Measurements from ENCODE around the gene NKX2-4.
"Not testable (repeated sequence)": the region's sequence is repeated elsewhere in the genome, so short reads cannot be mapped to it uniquely, and the experiment has no call there.

Gene NKX2-4

GRCh38 chr20:21397341-21398108 lies at the start of gene NKX2-4:
TSS of gene NKX2-4 (minus strand) at chr20:21397526. CDS start at chr20:21397399, 127 bp downstream.
- no peak for DNase-seq (ENCODE audit: low spot score)

GRCh38 chr20:21437816-21438215 lies 40.5 kb upstream of the NKX2-4 start:
- DNase-seq (ENCODE audit: low spot score), result no peak

- DNase-seq (ENCODE audit: low spot score), result no peak
Observed at GRCh38 chr20:21437248-21437647, 39.9 kb upstream of the NKX2-4 start.

GRCh38 chr20:21436205-21436604 lies 38.9 kb upstream of the NKX2-4 start:
- DNase-seq (ENCODE audit: low spot score), result no peak

DNA sequence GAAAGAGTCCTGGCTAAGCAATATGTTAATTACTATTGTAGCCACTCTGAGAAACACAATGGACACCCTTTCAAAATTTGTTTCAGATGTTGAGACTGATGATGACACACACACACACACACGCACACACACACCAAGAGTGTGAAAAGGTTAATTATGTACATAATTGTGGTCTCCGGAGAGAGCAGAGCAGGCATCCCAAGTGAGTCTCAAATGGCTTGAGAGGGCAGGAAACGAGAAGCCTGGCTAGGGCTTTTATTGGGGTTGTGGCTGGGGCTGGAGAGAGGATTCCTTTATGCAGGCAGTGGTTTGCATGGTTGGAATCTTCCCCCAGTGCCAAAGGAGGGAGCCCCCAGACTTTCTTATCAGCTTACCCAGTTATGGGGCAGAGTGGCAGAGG lies 38.2 kb upstream of the NKX2-4 start:
- DNase-seq (ENCODE audit: low spot score), result no peak

DNA sequence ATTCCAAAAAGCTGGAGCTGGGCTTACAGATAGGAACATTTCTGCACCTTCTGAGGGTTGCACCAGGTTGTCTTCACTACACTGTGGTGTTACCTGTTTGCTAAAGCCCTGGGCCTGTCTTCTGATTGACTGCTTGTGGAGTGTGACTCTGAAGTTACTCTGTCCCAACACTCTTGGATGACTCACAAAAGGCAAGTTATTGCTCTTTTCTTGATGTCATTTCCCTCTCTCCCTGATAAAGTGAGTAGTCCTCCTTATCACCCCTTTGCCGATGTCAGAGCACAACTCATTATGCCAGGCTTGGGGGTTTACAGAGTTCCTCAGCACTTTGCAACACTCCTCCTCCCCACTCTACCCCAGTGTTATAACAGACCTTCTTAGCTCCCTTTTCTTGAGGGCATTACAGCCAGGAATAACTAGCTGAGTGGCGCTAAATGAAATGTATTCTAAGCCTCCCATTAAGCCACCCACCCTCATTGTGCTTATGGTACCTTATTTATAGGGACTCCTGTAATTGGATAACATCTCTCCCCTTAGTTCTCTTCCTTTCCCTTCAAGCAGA lies 36.1 kb upstream of the NKX2-4 start:
- no peak for DNase-seq (ENCODE audit: low spot score)

DNA sequence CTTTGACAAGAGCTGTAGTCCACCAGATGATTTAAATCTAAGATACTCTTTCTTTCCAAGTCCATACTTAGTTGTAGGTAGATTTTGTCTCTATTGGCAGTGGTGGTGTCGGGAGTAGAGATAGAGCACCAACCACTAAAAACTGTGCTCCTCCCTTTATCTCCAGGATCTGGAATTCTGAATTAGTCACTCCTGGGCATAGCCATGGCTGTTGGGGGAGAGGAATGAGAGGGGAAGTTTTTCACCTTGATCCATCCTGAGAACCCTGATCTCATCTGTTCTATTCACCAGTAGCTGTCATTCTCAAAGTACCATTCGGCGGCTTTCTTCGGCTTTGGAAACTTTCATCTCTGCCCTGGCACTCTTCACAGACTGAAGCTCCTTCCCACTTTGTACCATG lies 35.6 kb upstream of the NKX2-4 start:
- DNase-seq (ENCODE audit: low spot score), result no peak

- DNase-seq (ENCODE audit: low spot score), result no peak
Observed at GRCh38 chr20:21430020-21430419, 32.7 kb upstream of the NKX2-4 start.

GRCh38 chr20:21424846-21425245 lies 27.5 kb upstream of the NKX2-4 start:
- no peak for DNase-seq (ENCODE audit: low spot score)

DNA sequence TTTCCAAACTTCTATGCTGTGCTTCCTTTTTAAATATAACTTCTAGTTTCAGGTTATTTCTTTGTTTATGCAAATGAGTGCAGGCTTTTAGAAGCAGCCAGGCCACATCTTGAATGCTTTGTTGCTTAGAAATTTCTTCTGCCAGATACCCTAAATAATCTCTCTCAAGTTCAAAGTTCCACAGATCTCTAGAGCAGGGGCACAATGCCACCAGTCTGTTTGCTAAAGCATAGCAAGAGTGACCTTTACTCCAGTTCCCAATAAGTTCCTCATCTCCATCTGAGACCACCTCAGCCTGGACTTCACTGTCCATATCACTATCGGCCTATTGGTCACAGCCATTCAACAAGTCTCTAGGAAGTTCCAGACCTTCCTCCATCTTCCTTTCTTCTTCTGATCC lies 26.4 kb upstream of the NKX2-4 start:
- not testable (repeated sequence) for DNase-seq (ENCODE audit: low spot score)

DNA sequence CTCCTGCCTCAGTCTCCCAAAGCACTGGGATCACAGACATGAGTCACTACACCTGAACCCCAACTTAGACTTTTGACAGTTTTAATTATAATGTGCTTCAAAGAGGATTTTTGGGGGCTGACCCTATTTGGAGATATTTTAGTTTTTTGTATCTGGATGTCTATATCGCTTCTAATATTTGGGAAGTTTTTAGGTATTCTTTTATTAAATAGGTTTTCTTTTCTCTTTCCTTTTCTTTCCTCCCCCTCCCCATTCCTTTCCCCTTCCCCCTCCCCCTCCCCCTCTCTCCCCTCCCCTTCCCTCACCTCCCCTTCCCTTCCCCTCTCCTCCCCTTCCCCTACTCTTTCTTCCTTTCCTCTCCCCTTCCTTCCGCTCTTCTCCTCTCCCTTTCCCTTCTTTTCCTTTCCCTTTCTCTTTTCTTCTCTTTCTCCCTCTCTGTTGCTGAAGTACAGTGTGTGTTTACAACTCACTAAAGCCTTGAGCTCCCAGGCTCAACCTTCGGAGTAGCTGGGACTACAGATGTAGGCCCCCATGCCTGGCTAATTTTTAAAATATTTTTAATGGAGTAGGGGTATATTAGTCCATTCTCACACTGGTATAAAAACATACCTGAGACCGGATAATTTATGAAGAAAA lies 24.4 kb upstream of the NKX2-4 start:
- DNase-seq (ENCODE audit: low spot score), result no peak

- not testable (repeated sequence) for DNase-seq (ENCODE audit: low spot score)
Observed at GRCh38 chr20:21419147-21419546, 21.8 kb upstream of the NKX2-4 start.

DNA sequence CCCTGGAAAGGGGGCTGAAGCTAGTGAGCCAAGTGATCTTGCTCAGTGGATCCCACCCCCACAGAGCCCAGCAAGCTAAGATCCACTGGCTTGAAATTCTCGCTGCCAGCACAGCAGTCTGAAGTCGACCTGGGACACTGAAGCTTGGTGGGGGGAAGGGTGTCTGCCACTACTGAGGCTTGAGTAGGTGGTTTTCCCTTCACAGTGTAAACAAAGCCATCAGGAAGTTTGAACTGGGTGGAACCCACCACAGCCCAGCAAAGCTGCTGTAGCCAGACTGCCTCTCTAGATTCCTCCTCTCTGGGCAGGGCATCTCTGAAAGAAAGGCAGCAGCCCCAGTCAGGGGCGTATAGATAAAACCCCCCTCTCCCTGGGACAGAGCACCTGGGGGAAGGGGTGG lies 16.7 kb upstream of the NKX2-4 start:
- not testable (repeated sequence) for DNase-seq (ENCODE audit: low spot score)

DNA sequence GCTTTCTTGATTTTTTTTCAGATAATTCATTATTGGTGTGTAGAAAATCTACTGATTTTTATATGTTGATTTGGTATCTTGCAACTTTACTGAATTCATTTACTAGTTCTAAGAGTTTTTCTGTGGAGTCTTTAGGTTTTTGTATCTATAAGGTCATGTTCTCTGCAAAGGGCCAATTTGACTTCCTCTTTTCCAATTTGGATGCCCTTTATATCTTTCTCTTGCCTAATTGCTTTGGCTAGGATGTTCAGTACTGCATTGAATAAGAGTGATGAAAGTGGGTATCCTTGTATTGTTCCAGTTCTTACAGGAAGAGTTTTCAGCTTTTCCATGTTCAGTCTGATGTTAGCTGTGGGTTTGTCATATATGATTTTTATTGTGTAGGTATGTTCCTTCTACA lies 14.4 kb upstream of the NKX2-4 start:
- DNase-seq (ENCODE audit: low spot score), result no peak

DNA sequence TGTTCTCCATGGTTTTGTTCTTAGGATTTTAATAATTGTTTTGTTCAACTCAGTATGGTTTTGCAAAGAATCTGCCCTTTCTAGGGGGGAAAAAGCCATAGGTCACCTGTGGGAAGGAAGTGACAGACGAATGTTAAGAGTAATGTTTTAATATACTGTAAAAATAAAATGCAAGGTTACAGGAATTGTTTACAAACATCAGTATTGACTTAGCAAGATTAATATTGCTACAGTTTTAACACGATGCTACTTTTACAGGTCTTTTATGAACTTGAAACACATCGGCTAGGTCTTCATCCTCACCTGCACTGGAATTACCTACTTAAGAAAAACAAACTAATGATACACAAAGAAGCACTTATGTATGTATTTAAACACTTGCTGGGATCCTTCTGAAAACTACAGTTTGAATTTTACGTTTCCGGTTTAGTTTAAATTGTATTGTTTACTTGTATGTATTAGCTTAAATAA lies 1.7 kb upstream of the NKX2-4 start:
- DNase-seq (ENCODE audit: low spot score), result no peak

GRCh38 chr20:21398109-21399004 lies 1.0 kb upstream of the NKX2-4 start:
- no peak for DNase-seq (ENCODE audit: low spot score)

GRCh38 chr20:21396599-21397340 lies 556 bp downstream of the NKX2-4 start:
- no peak for DNase-seq (ENCODE audit: low spot score)

DNA sequence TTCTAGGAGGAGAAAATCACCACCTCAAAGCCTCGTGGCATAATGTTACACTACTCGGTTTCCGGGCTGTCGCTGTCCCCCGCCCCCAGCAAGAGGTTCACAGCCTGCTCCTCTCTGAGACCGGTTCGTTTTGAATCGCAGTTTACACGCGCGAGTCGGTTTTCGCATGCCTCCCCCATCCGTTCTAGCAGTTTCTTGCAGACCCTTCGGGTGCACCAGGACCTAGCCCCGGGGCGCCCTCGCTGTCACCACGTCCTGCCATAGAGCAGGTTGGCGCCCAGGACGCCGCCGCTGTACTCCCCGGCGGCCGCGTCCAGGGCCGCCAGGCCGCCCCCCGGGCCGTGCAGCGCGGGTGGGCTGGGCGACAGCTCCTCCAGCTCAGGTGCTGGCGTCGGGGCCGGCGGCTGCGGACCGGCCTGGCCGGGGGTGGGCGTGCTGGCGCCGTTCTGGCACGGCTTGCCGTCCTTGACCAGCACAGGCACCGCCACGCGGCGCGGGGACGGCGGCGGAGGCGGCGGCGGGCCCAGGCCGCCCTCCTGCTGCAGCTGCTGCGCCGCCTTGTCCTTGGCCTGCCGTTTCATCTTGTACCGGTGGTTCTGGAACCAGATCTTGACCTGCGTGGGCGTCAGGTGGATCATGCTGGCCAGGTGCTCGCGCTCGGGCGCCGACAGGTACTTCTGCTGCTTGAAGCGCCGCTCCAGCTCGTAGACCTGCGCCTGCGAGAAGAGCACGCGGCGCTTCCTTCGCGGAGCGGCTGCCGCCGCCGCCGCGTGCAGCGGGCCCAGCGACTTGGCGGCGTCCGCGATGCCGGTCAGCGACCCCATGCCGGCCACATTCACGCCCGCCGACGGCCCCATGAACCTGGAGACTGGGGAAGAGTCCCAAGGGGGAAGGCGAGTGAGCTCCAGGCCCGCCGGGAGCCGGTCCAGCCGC lies 1.4 kb downstream of the NKX2-4 start:
- peak; percentile 25 for DNase-seq (ENCODE audit: low spot score)

GRCh38 chr20:21395051-21395665 lies 2.2 kb downstream of the NKX2-4 start:
- DNase-seq (ENCODE audit: low spot score), result no peak

- DNase-seq (ENCODE audit: low spot score), result no peak
Observed at GRCh38 chr20:21394551-21394950, 2.8 kb downstream of the NKX2-4 start.
